Mesenchymal stem cell (in vitro differentiated cells and primary cell): ENCODE measurements around the gene NDUFB11.

Experiments used
- DNase-seq: peaks from one replicate; pipeline ENCODE4 v3.0.0-alpha.2; 2013
- H2AFZ ChIP-seq: one replicate; pipeline ENCODE4 v1.6.1; 2013; ENCODE audit warnings: low read depth, mild to moderate bottlenecking, control low read depth, inconsistent platforms, low read length, moderate library complexity
- H2AK5ac ChIP-seq: 2 replicates; pipeline ENCODE4 v1.6.1; 2013; ENCODE audit warnings: low read length, moderate library complexity, mild to moderate bottlenecking, inconsistent platforms; ENCODE audit not compliant: severe bottlenecking
- H2BK120ac ChIP-seq: one replicate; pipeline ENCODE4 v1.6.1; 2013; ENCODE audit warnings: low read depth, mild to moderate bottlenecking, inconsistent platforms, low read length, moderate library complexity
- H2BK12ac ChIP-seq, 2 experiments: one replicate each; pipeline ENCODE4 v1.6.1; 2013; ENCODE audit warnings: inconsistent platforms in 2 of 2, low read length in 2 of 2, mild to moderate bottlenecking in 2 of 2, moderate library complexity in 2 of 2, control low read depth in 1 of 2
- H2BK15ac ChIP-seq: one replicate; pipeline ENCODE4 v1.6.1; 2013; ENCODE audit warnings: mild to moderate bottlenecking, low read depth, inconsistent platforms; ENCODE audit not compliant: poor library complexity, severe bottlenecking
- H2BK5ac ChIP-seq: 2 replicates; pipeline ENCODE4 v1.6.1; 2013; ENCODE audit warnings: low read depth, mild to moderate bottlenecking, low read length, control low read depth, inconsistent platforms; ENCODE audit not compliant: poor library complexity, severe bottlenecking
- H3K14ac ChIP-seq, 2 experiments: one replicate each; pipeline ENCODE4 v1.6.1; 2013; ENCODE audit warnings: inconsistent platforms in 2 of 2, low read length in 2 of 2, control low read depth in 1 of 2, mild to moderate bottlenecking in 1 of 2, moderate library complexity in 1 of 2
- H3K18ac ChIP-seq, 2 experiments: one replicate each; pipeline ENCODE4 v1.6.1; 2013; ENCODE audit warnings: inconsistent platforms in 2 of 2, low read length in 2 of 2, control low read depth in 1 of 2, low read depth in 1 of 2, mild to moderate bottlenecking in 1 of 2
- H3K23ac ChIP-seq, 2 experiments: one replicate each; pipeline ENCODE4 v1.6.1; 2013; ENCODE audit warnings: inconsistent platforms in 2 of 2, low read length in 2 of 2, mild to moderate bottlenecking in 2 of 2, moderate library complexity in 2 of 2, control low read depth in 1 of 2
- H3K27ac ChIP-seq: 2 replicates; pipeline ENCODE4 v1.5.1; 2013; ENCODE audit warnings: mild to moderate bottlenecking, moderate library complexity, low read length, control low read depth, inconsistent platforms; ENCODE audit not compliant: poor library complexity, severe bottlenecking
- H3K27me3 ChIP-seq, 2 experiments: 2 replicates each; pipeline versions ENCODE4 v1.6.1 to v1.7.0; 2013; ENCODE audit warnings: low read length in 2 of 2, mild to moderate bottlenecking in 2 of 2, moderate library complexity in 2 of 2, control low read depth in 1 of 2, inconsistent platforms in 1 of 2; ENCODE audit not compliant: control insufficient read depth in 1 of 2, insufficient read depth in 1 of 2
- H3K36me3 ChIP-seq, 2 experiments: 2 replicates each; pipeline versions ENCODE4 v1.6.1 to v1.7.0; 2013; ENCODE audit warnings: low read length in 2 of 2, control low read depth in 1 of 2, inconsistent platforms in 1 of 2, low read depth in 1 of 2, mild to moderate bottlenecking in 1 of 2; ENCODE audit not compliant: insufficient read depth in 2 of 2, control insufficient read depth in 1 of 2
- H3K4ac ChIP-seq, 2 experiments: one replicate each; pipeline ENCODE4 v1.6.1; 2013; ENCODE audit warnings: inconsistent platforms in 2 of 2, low read length in 2 of 2, mild to moderate bottlenecking in 2 of 2, moderate library complexity in 2 of 2, control low read depth in 1 of 2, low read depth in 1 of 2
- H3K4me1 ChIP-seq: 2 replicates; pipeline ENCODE4 v1.6.1; 2013; ENCODE audit warnings: low read depth, low read length, control low read depth; ENCODE audit not compliant: control insufficient read depth, insufficient read depth
- H3K4me2 ChIP-seq: 2 replicates; pipeline ENCODE4 v1.6.1; 2013; ENCODE audit warnings: low read length, mild to moderate bottlenecking, inconsistent platforms; ENCODE audit not compliant: poor library complexity, severe bottlenecking
- H3K4me3 ChIP-seq, 2 experiments: 2 replicates each; pipeline versions ENCODE4 v1.5.1 to v1.7.0; 2013; ENCODE audit warnings: low read length in 2 of 2, mild to moderate bottlenecking in 2 of 2, control low read depth in 1 of 2, low read depth in 1 of 2; ENCODE audit not compliant: insufficient read depth in 1 of 2
- H3K79me1 ChIP-seq: replicated peaks from 2 replicates; pipeline ENCODE4 v1.6.1; 2013; ENCODE audit warnings: mild to moderate bottlenecking, control low read depth, low read length, inconsistent platforms; ENCODE audit not compliant: poor library complexity, severe bottlenecking
- H3K9ac ChIP-seq: 2 replicates; pipeline ENCODE4 v1.7.0; 2013; ENCODE audit warnings: mild to moderate bottlenecking, low read length, moderate library complexity
- H3K9me3 ChIP-seq: 2 replicates; pipeline ENCODE4 v1.7.0; 2013; ENCODE audit warnings: mild to moderate bottlenecking, low read length; ENCODE audit not compliant: control insufficient read depth
- H4K8ac ChIP-seq: one replicate; pipeline ENCODE4 v1.6.1; 2013; ENCODE audit warnings: inconsistent platforms, mild to moderate bottlenecking, low read length, moderate library complexity
- H4K91ac ChIP-seq: one replicate; pipeline ENCODE4 v1.6.1; 2013; ENCODE audit warnings: mild to moderate bottlenecking, low read length, inconsistent platforms
- WGBS: methylation state at CpG from one replicate; pipeline ENCODE4 v1.1.7; 2013; ENCODE audit warnings: mixed read lengths; 5-methylcytosine and 5-hydroxymethylcytosine counted together

NDUFB11 gene

DNA sequence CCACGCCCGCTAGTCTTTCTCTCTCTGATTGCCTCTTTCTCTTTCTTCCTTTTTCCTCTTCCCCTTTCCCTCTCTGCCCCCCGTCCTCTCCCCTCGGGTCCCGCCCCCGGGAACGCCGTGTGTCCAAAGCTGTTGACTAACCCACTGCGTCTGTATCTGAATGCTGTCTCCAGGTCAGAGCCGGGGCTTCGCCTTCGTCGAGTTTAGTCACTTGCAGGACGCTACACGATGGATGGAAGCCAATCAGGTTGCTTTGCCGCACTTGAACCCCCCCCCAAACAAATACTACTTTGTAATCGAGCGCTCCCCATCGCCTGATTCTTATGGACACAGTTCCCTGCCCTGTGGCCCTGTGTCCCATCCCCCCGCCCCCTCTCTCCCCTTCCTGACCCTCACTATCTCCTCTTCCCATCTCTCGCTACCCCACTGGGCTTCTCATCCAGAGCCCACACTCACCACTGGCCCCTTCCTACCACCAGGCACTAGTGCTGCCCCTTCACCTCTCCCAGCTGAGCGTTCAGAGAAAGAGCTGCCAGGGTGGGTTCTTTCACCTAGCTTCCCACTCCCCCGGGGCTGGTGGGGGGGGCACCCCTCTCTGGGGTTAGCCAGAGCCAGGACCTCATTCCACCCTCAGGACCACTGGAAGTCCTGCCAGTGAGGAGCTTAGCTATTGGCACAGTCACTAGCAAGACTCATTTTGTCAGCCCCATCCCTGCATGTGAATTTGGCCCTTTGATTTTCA is 30.5 kb upstream of the NDUFB11 start:
- H3K14ac ChIP-seq, result no peak overlapping the region
- H3K9me3 ChIP-seq, result no peaks in the 10 kb centered on the region
- H2BK12ac ChIP-seq, result no peak overlapping the region
- peaks cover 46% of the 10 kb centered on the region for H3K79me1 ChIP-seq
- H3K9ac ChIP-seq, result no peak overlapping the region
- peaks cover 0 to 45% of the 10 kb centered on the region in 2 experiments for H3K27me3 ChIP-seq
- no peak overlapping the region for H3K27ac ChIP-seq
- no peak overlapping the region for H2BK15ac ChIP-seq
- no peak overlapping the region for H3K4me3 ChIP-seq
- no peak overlapping the region for H4K91ac ChIP-seq
- no peak overlapping the region for H2AFZ ChIP-seq
- no peak for DNase-seq
- H3K4me1 ChIP-seq, result peaks cover 3% of the 10 kb centered on the region
- H3K23ac ChIP-seq, result no peak overlapping the region
- no peak overlapping the region for H3K18ac ChIP-seq
- no peak overlapping the region for H2AK5ac ChIP-seq
- peaks cover 67 to 95% of the 10 kb centered on the region in 2 experiments for H3K36me3 ChIP-seq
- 96% methylated on average over 23 of the region's 23 CpGs for WGBS
- no peak overlapping the region for H4K8ac ChIP-seq
- H3K4me2 ChIP-seq, result no peak overlapping the region
- no peak overlapping the region for H3K4ac ChIP-seq
- no peak overlapping the region for H2BK5ac ChIP-seq
- no peak overlapping the region for H2BK120ac ChIP-seq

DNA sequence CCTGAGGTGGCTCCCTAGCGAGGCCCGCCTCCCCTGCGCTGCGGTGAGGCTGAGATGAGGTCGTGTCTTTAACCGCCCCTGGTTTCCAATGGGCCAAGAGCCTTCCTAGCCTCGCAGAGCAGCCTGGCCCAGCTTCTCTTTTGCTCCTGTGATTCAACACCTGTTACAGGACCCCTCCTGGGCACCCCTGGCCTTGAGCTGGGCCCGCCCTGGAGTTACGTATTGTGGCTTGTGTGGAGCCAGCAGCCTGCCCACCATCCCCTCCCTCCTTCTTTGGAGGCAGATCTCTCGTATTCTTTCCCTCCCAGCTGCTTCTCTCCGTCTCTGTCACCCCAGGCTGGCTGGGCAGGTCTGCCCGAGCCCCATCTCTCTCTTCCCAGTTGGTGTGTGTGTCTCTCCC is 29.9 kb upstream of the NDUFB11 start:
- H2BK12ac ChIP-seq, result no peak overlapping the region
- H2AK5ac ChIP-seq, result no peak overlapping the region
- H3K27me3 ChIP-seq, result peaks cover 0 to 49% of the 10 kb centered on the region in 2 experiments
- H3K18ac ChIP-seq, result no peak overlapping the region
- H3K79me1 ChIP-seq, result peaks cover 49% of the 10 kb centered on the region
- H3K9ac ChIP-seq, result no peak overlapping the region
- no peak overlapping the region for H3K27ac ChIP-seq
- H3K14ac ChIP-seq, result no peak overlapping the region
- H4K91ac ChIP-seq, result no peak overlapping the region
- H3K9me3 ChIP-seq, result no peaks in the 10 kb centered on the region
- no peak overlapping the region for H3K23ac ChIP-seq
- no peak overlapping the region for H2BK120ac ChIP-seq
- H2BK5ac ChIP-seq, result no peak overlapping the region
- peaks cover 3% of the 10 kb centered on the region for H3K4me1 ChIP-seq
- no peak for DNase-seq
- no peak overlapping the region for H2BK15ac ChIP-seq
- H2AFZ ChIP-seq, result no peak overlapping the region
- WGBS, result 98% methylated on average over 12 of the region's 12 CpGs
- no peak overlapping the region for H3K4me2 ChIP-seq
- H3K36me3 ChIP-seq, result peaks cover 64 to 95% of the 10 kb centered on the region in 2 experiments
- no peak overlapping the region for H4K8ac ChIP-seq
- no peak overlapping the region for H3K4me3 ChIP-seq
- H3K4ac ChIP-seq, result no peak overlapping the region

DNA sequence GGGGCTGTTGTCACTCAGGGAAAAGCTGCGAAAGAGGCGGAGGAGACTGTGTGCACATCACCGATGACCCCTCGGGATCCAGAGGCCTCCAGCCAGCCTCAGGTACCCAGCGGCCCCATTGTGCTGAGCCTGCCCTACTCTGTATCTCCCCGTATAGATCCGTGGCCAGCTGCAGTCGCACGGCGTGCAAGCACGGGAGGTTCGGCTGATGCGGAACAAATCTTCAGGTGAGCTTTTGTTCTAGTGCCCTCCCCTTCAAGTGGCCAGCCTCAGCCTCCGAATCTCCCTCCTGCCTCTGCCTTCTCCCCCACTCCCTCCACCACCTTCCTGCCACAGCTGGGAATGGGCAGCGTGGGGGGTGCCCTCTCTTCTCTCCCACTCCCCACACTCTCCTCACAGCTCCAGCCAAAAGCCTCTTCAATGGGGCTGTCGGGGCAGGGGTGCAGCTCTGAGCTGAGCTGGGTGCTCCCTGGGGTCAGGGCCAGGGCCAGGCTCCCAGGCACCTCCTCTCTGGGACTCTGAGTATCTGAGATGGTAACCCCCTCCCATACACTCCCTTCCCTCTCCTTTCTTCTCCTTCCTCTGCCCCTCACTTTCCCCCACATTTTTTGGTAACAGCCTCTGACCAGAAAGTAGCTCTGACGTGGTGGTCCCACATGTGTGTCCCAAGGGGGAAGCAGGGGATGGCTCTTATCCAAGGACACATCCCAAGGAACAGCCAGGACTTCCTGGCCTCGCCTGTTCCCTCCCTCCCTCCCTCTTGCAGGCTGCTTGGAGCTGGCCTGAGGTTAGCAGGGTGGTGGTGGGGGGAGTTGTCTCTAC is 28.7 kb upstream of the NDUFB11 start:
- WGBS, result 97% methylated on average over 17 of the region's 18 CpGs

DNA sequence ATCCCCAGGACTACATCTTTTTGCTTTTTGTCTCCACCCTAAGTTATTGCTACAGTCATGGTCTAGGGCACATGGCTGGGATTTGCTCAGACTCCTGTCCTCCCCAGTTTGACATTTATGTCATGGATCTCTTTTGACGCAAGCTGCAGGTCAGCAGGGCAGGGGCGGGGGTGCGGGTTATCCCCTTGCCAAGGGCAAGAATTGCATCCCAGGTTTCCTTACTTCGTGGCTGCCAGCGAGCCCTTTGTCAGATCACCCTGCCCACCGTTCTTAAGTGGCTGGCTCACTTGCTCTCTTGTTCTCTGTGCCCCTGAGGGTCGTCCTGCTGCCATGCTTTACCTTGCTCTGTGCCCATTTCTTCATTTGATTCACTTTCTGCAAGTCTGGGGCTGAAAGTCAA is 28.0 kb upstream of the NDUFB11 start:
- 97% methylated on average over 6 of the region's 7 CpGs for WGBS
- peaks cover 0 to 41% of the 10 kb centered on the region in 2 experiments for H3K27me3 ChIP-seq
- H2BK120ac ChIP-seq, result no peak overlapping the region
- H2BK12ac ChIP-seq, result no peak overlapping the region
- no peak overlapping the region for H4K91ac ChIP-seq
- no peak overlapping the region for H2AK5ac ChIP-seq
- H3K9ac ChIP-seq, result no peak overlapping the region
- no peak for DNase-seq
- H3K4ac ChIP-seq, result no peak overlapping the region
- no peak overlapping the region for H4K8ac ChIP-seq
- H3K9me3 ChIP-seq, result no peaks in the 10 kb centered on the region
- no peak overlapping the region for H2BK15ac ChIP-seq
- H3K4me3 ChIP-seq, result no peak overlapping the region
- peaks cover 63 to 80% of the 10 kb centered on the region in 2 experiments for H3K36me3 ChIP-seq
- H3K18ac ChIP-seq, result no peak overlapping the region
- H3K27ac ChIP-seq, result no peak overlapping the region
- H3K14ac ChIP-seq, result no peak overlapping the region
- H2AFZ ChIP-seq, result no peak overlapping the region
- H3K79me1 ChIP-seq, result peaks cover 46% of the 10 kb centered on the region
- no peak overlapping the region for H3K23ac ChIP-seq
- no peak overlapping the region for H2BK5ac ChIP-seq
- no peak overlapping the region for H3K4me2 ChIP-seq
- H3K4me1 ChIP-seq, result no peaks in the 10 kb centered on the region

More for the DNA sequence above, 28.7 kb upstream of the NDUFB11 start:
- Histone ChIP-seq H3K4me3 (no peak overlapping the region), H3K9ac (no peak overlapping the region), H3K27me3 (peaks cover 0 to 47% of the 10 kb centered on the region in 2 experiments), H3K14ac (no peak overlapping the region), H2BK5ac (no peak overlapping the region), H3K27ac (no peak overlapping the region), H3K79me1 (peaks cover 49% of the 10 kb centered on the region), H3K4me1 (no peaks in the 10 kb centered on the region), H4K8ac (no peak overlapping the region), H2BK12ac (no peak overlapping the region), H3K9me3 (no peaks in the 10 kb centered on the region), H3K23ac (no peak overlapping the region), H3K36me3 (peaks cover 68 to 87% of the 10 kb centered on the region in 2 experiments), H2AK5ac (no peak overlapping the region), H4K91ac (no peak overlapping the region), H3K4me2 (no peak overlapping the region), H3K4ac (no peak overlapping the region), H2AFZ (no peak overlapping the region), H2BK120ac (no peak overlapping the region), H2BK15ac (no peak overlapping the region), H3K18ac (no peak overlapping the region)
- DNase-seq, result no peak
